Measurements from ENCODE around the gene SNAP25.

DNA sequence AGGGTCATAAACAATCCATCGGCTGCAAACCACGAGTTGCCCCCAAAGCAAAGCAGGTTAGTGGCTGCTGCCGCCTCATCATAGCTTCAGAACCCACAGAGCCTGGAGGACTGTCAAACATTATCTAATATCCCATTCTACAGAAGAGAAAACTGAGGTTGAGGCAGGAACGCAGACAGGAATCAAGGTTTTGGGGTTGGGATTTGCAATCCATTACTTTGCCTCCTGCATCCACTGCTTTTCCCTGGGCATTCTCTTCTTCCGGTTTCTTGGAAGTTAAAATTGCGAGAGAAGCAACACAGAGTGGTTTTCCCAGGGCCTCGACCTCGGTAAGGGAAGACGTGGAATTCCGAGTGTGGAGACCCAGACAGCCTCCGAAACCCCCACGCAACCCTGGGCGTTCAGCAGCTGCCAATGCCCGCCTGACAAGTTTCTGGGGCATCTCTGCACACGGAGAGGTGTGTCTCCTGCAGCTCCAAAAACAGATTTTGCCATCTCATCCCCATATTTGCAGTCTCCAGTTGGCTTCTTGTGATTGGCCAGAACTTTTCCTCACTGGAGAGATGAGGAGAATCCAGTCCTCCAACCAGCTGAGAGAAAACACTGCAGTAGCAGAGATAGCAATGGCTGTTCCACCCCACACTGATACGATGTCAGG lies 45.5 kb upstream of the SNAP25 start:
- no peak for TF ChIP-seq POLR2A (IDR thresholded peaks at IDR 0.05; ENCODE audit: low read length)
- TF ChIP-seq GATA1 (IDR thresholded peaks at IDR 0.05; ENCODE audit: low read depth, low read length) = no peak

All from erythroblast (primary cell).